ENCODE results near the gene UNKL. TPM values are rescaled to one million over a fixed set of nuclear protein-coding genes. Genes with fewer than 3 reads are reported as not detected.

UNKL gene
- total RNA-seq, 1 experiment from 2014 or later = 32.0 TPM

DNA sequence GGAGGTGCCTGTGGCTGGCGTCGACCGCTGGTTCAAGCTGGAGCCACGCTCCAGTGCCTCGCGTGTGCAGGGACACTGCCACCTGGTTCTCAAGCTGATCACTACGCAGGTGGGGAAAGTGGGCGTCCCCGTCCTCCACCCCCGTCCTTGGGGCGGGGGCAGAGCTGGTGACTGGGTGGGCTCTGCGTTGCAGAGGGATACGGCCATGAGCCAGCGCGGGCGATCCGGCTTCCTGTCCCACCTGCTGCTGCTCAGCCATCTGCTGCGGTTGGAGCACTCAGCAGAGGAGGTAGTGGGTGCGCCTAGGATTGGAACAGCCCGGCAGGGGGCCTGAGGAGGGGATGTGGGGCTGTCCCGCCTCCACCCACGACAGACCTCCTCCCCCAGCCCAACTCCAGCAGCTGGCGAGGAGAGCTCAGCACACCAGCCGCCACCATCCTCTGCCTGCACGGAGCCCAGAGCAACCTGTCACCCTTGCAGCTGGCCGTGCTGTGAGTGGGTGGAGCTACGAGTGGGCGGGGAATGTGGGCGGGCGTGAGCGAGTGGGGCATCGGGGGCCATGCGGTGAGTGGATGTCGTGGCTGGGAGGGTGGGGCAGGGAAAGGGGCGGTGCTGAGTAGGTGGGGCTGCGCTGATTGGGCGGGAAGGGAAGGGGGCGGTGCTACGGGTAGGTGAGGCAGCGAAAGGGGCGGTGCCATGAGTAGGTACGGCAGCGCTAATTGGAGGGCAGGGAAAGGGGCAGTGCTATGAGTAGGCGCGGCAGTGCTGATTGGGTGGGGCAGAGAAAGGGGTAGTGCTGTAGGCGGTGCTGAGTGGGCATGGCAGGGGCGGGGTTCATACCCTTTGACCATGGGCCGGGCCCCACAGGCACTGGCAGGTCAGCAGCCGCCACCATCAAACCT lies 71.7 kb downstream of the UNKL start:
- DNase-seq = peak; percentile 99
- Histone ChIP-seq H2BK15ac (ENCODE audit: low read depth, low read length) (no peak overlapping the region), H3K23me2 (ENCODE audit: insufficient read length, low read depth, low read length, poor library complexity, severe bottlenecking) (no peaks in the 10 kb centered on the region), H3K27me3 (ENCODE audit: insufficient read depth, low read length) (no peaks in the 10 kb centered on the region), H3K23ac (ENCODE audit: insufficient read length, low read depth, low read length) (no peak overlapping the region), H4K91ac (ENCODE audit: insufficient read length, low read depth, low read length) (no peak overlapping the region), H3K27ac (ENCODE audit: insufficient read length, low read depth, low read length) (no peak overlapping the region), H3K4me1 (ENCODE audit: insufficient read depth, low read length) (no peaks in the 10 kb centered on the region), H3T11ph (ENCODE audit: low read length) (no peak overlapping the region), H2BK120ac (ENCODE audit: low read depth, low read length, poor library complexity, severe bottlenecking) (no peak overlapping the region), H2BK20ac (ENCODE audit: low read depth, low read length, poor library complexity, severe bottlenecking) (no peak overlapping the region), H3K79me1 (ENCODE audit: insufficient read depth, low read depth, low read length, poor library complexity, severe bottlenecking) (no peaks in the 10 kb centered on the region), H3K18ac (ENCODE audit: insufficient read length, low read depth, low read length) (no peak overlapping the region), H3K56ac (ENCODE audit: insufficient read length, low read depth, low read length) (no peak overlapping the region), H2AFZ (ENCODE audit: low read length) (no peak overlapping the region), H4K5ac (ENCODE audit: insufficient read length, low read depth, low read length) (no peak overlapping the region), H3K79me2 (ENCODE audit: insufficient read depth, low read length) (no peaks in the 10 kb centered on the region), H2AK5ac (ENCODE audit: insufficient read length, low read length) (no peak overlapping the region), H2BK12ac (ENCODE audit: insufficient read length, low read depth, low read length) (no peak overlapping the region), H3K9me3 (ENCODE audit: control insufficient read depth, low read depth, low read length) (no peaks in the 10 kb centered on the region), H3K14ac (ENCODE audit: insufficient read depth, low read length) (no peak overlapping the region), H3K4ac (ENCODE audit: low read depth, low read length) (no peak overlapping the region), H3K9ac (ENCODE audit: extremely low read depth, insufficient read length, low read length) (no peak overlapping the region), H4K20me1 (ENCODE audit: control insufficient read depth, insufficient read depth, insufficient read length) (no peaks in the 10 kb centered on the region), H2BK5ac (ENCODE audit: insufficient read length, low read length) (no peak overlapping the region), H4K8ac (replicated peaks; ENCODE audit: insufficient read length, low read depth, low read length) (no peak overlapping the region), H3K4me2 (ENCODE audit: insufficient read depth, insufficient read length, low read length) (peak overlapping the region; percentile 28)
- Mint-ChIP-seq H3K36me3 (ENCODE audit: insufficient read depth in 1 of 3, low read depth in 3 of 3) (no peaks in the 10 kb centered on the region), H3K9me3 (no peaks in the 10 kb centered on the region), H3K27me3 (ENCODE audit: low read depth) (peaks cover 17% of the 10 kb centered on the region), H3K4me3 (peak overlapping the region; percentile 61 to 80), H3K27ac (no peak overlapping the region), H3K4me1 (peaks cover 6 to 7% of the 10 kb centered on the region in 2 experiments)
- TF ChIP-seq, protein P1, sequence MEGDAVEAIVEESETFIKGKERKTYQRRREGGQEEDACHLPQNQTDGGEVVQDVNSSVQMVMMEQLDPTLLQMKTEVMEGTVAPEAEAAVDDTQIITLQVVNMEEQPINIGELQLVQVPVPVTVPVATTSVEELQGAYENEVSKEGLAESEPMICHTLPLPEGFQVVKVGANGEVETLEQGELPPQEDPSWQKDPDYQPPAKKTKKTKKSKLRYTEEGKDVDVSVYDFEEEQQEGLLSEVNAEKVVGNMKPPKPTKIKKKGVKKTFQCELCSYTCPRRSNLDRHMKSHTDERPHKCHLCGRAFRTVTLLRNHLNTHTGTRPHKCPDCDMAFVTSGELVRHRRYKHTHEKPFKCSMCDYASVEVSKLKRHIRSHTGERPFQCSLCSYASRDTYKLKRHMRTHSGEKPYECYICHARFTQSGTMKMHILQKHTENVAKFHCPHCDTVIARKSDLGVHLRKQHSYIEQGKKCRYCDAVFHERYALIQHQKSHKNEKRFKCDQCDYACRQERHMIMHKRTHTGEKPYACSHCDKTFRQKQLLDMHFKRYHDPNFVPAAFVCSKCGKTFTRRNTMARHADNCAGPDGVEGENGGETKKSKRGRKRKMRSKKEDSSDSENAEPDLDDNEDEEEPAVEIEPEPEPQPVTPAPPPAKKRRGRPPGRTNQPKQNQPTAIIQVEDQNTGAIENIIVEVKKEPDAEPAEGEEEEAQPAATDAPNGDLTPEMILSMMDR (conservative IDR thresholded peaks at IDR 0.05) = no peak
- no CpG with 5 or more reads among the region's 49 CpGs for WGBS (ENCODE audit: extremely low coverage, insufficient read length, low lambda C conversion rate)
